GM12891 (cell line): ENCODE data around the gene PCNX4.

Experiments
- PAX5 ChIP-seq: IDR thresholded peaks from 2 replicates; pipeline ENCODE4 v1.6.1; 2011; ENCODE audit warnings: low read length, moderate library complexity, mild to moderate bottlenecking; ENCODE audit not compliant: insufficient read depth, severe bottlenecking
- POLR2A ChIP-seq: IDR thresholded peaks from 2 replicates; pipeline ENCODE4 v1.6.1; 2011; ENCODE audit warnings: low read depth, low read length, control low read depth
- POLR2AphosphoS5 ChIP-seq: IDR thresholded peaks from 2 replicates; pipeline ENCODE4 v1.6.1; 2011; ENCODE audit warnings: low read depth, low read length, control low read depth
- POU2F2 ChIP-seq: IDR thresholded peaks from 2 replicates; pipeline ENCODE4 v1.6.1; 2011; ENCODE audit warnings: low read depth, mild to moderate bottlenecking, control low read depth, low read length, moderate library complexity
- SPI1 ChIP-seq: IDR thresholded peaks from 2 replicates; pipeline ENCODE4 v1.6.1; 2011; ENCODE audit warnings: low read depth, low read length, control low read depth
- TAF1 ChIP-seq: IDR thresholded peaks from 2 replicates; pipeline ENCODE4 v1.6.1; 2011; ENCODE audit warnings: low read depth, low read length, control low read depth

GRCh38 chr14:60095781-60096450 lies 4.2 kb downstream of the PCNX4 start:
- TF ChIP-seq POLR2A (no peak), POLR2AphosphoS5 (no peak), POU2F2 (no peak), TAF1 (no peak), SPI1 (no peak), PAX5 (no peak)
